Activated naive CD8-positive, alpha-beta T cell treated with anti-CD3 and anti-CD28 coated beads for 36 hours (primary cell): ENCODE results near the gene PEX11G. TPM values are rescaled to one million over a fixed set of nuclear protein-coding genes. Genes with fewer than 3 reads are reported as not detected.
A peak's percentile ranks its signal among the peaks of the same experiment; 100 is the strongest.

ENCODE experiments used
- DNase-seq: peaks from one replicate; pipeline ENCODE4 v3.0.0; 2021
- H3K27ac Mint-ChIP-seq: one replicate; pipeline ENCODE4 v1.8.0; 2022; ENCODE audit warnings: mild to moderate bottlenecking, moderate library complexity, mixed read lengths
- H3K27me3 Mint-ChIP-seq: one replicate; pipeline ENCODE4 v1.8.0; 2022; ENCODE audit warnings: mild to moderate bottlenecking, mixed read lengths
- H3K36me3 Mint-ChIP-seq: one replicate; pipeline ENCODE4 v1.8.0; 2021; ENCODE audit warnings: mild to moderate bottlenecking, mixed read lengths
- H3K4me1 Mint-ChIP-seq: one replicate; pipeline ENCODE4 v1.8.0; 2021; ENCODE audit warnings: mixed read lengths
- H3K4me3 Mint-ChIP-seq: one replicate; pipeline ENCODE4 v1.8.0; 2022; ENCODE audit warnings: mild to moderate bottlenecking, moderate library complexity, mixed read lengths
- H3K9me3 Mint-ChIP-seq: one replicate; pipeline ENCODE4 v1.8.0; 2022; ENCODE audit warnings: mixed read lengths
- total RNA-seq, 2 experiments: library from RNA; stranded (reverse); gene quantifications; one replicate each; pipeline ENCODE4 v1.2.3, GENCODE V29; 2021

PEX11G gene
- total RNA-seq, 2 experiments from 2014 or later = 0.82 to 1.5 TPM

GRCh38 chr19:7512400-7512851 is 23.6 kb upstream of the PEX11G start:
- Mint-ChIP-seq H3K27ac (no peak overlapping the region), H3K4me1 (peaks cover 8% of the 10 kb centered on the region), H3K27me3 (peaks cover 9% of the 10 kb centered on the region), H3K4me3 (no peak overlapping the region), H3K9me3 (no peaks in the 10 kb centered on the region), H3K36me3 (peaks cover 1% of the 10 kb centered on the region)
- no peak for DNase-seq

GRCh38 chr19:7509625-7510024 is 20.8 kb upstream of the PEX11G start:
- Mint-ChIP-seq H3K4me3 (no peak overlapping the region), H3K27me3 (peaks cover 31% of the 10 kb centered on the region), H3K4me1 (peaks cover 10% of the 10 kb centered on the region), H3K36me3 (no peaks in the 10 kb centered on the region), H3K27ac (no peak overlapping the region), H3K9me3 (no peaks in the 10 kb centered on the region)
- DNase-seq = no peak

- H3K9me3 Mint-ChIP-seq = no peaks in the 10 kb centered on the region
- no peak overlapping the region for H3K4me3 Mint-ChIP-seq
- H3K27me3 Mint-ChIP-seq = peaks cover 45% of the 10 kb centered on the region
- H3K36me3 Mint-ChIP-seq = no peaks in the 10 kb centered on the region
- H3K27ac Mint-ChIP-seq = no peak overlapping the region
- peaks cover 10% of the 10 kb centered on the region for H3K4me1 Mint-ChIP-seq
- peak; percentile 25 for DNase-seq
These were observed 19.0 kb upstream of the PEX11G start for GRCh38 chr19:7507884-7508283.

- peaks cover 10% of the 10 kb centered on the region for H3K4me1 Mint-ChIP-seq
- H3K27me3 Mint-ChIP-seq = peaks cover 57% of the 10 kb centered on the region
- H3K27ac Mint-ChIP-seq = no peak overlapping the region
- no peaks in the 10 kb centered on the region for H3K36me3 Mint-ChIP-seq
- no peak overlapping the region for H3K4me3 Mint-ChIP-seq
- no peaks in the 10 kb centered on the region for H3K9me3 Mint-ChIP-seq
- peak; percentile 64 for DNase-seq
These were observed 17.8 kb upstream of the PEX11G start for GRCh38 chr19:7506385-7507328.

- Mint-ChIP-seq H3K4me3 (peak overlapping the region; percentile 48), H3K27me3 (peaks cover 63% of the 10 kb centered on the region), H3K9me3 (no peaks in the 10 kb centered on the region), H3K27ac (no peak overlapping the region), H3K4me1 (peaks cover 10% of the 10 kb centered on the region), H3K36me3 (no peaks in the 10 kb centered on the region)
- DNase-seq = no peak
These were observed 17.0 kb upstream of the PEX11G start for GRCh38 chr19:7505682-7506384.

GRCh38 chr19:7505288-7505681 is 16.4 kb upstream of the PEX11G start:
- DNase-seq = no peak
- peaks cover 10% of the 10 kb centered on the region for H3K4me1 Mint-ChIP-seq
- H3K9me3 Mint-ChIP-seq = no peaks in the 10 kb centered on the region
- peaks cover 66% of the 10 kb centered on the region for H3K27me3 Mint-ChIP-seq
- H3K36me3 Mint-ChIP-seq = no peaks in the 10 kb centered on the region
- peak overlapping the region; percentile 48 for H3K4me3 Mint-ChIP-seq
- no peak overlapping the region for H3K27ac Mint-ChIP-seq

- Mint-ChIP-seq H3K4me1 (peaks cover 10% of the 10 kb centered on the region), H3K27me3 (peaks cover 72% of the 10 kb centered on the region), H3K27ac (no peak overlapping the region), H3K4me3 (no peak overlapping the region), H3K9me3 (no peaks in the 10 kb centered on the region), H3K36me3 (no peaks in the 10 kb centered on the region)
- DNase-seq = no peak
These were observed 15.8 kb upstream of the PEX11G start for GRCh38 chr19:7504684-7505083.

- Mint-ChIP-seq H3K27me3 (peaks cover 78% of the 10 kb centered on the region), H3K36me3 (no peaks in the 10 kb centered on the region), H3K27ac (no peak overlapping the region), H3K4me3 (no peak overlapping the region), H3K9me3 (no peaks in the 10 kb centered on the region), H3K4me1 (peaks cover 10% of the 10 kb centered on the region)
- no peak for DNase-seq
These were observed 13.7 kb upstream of the PEX11G start for GRCh38 chr19:7502552-7502951.

GRCh38 chr19:7500811-7501450 is 12.1 kb upstream of the PEX11G start:
- Mint-ChIP-seq H3K27me3 (peaks cover 66% of the 10 kb centered on the region), H3K9me3 (no peaks in the 10 kb centered on the region), H3K36me3 (no peaks in the 10 kb centered on the region), H3K4me3 (peak overlapping the region; percentile 70), H3K4me1 (peaks cover 8% of the 10 kb centered on the region), H3K27ac (no peak overlapping the region)
- peak; percentile 80 for DNase-seq

- no peaks in the 10 kb centered on the region for H3K9me3 Mint-ChIP-seq
These were observed 8.5 kb upstream of the PEX11G start for GRCh38 chr19:7497292-7497691.

GRCh38 chr19:7494416-7495098 is 5.7 kb upstream of the PEX11G start:
- H3K27ac Mint-ChIP-seq = no peak overlapping the region
- no peak overlapping the region for H3K4me3 Mint-ChIP-seq
- H3K36me3 Mint-ChIP-seq = no peaks in the 10 kb centered on the region
- peaks cover 4% of the 10 kb centered on the region for H3K9me3 Mint-ChIP-seq
- DNase-seq = no peak
- peaks cover 13% of the 10 kb centered on the region for H3K27me3 Mint-ChIP-seq
- H3K4me1 Mint-ChIP-seq = peaks cover 12% of the 10 kb centered on the region

More at GRCh38 chr19:7497292-7497691, 8.5 kb upstream of the PEX11G start:
- Mint-ChIP-seq H3K4me3 (no peak overlapping the region), H3K36me3 (no peaks in the 10 kb centered on the region), H3K27ac (no peak overlapping the region), H3K4me1 (peaks cover 4% of the 10 kb centered on the region), H3K27me3 (peaks cover 34% of the 10 kb centered on the region)
- DNase-seq = no peak

- H3K27me3 Mint-ChIP-seq = peaks cover 2% of the 10 kb centered on the region
- H3K4me3 Mint-ChIP-seq = no peak overlapping the region
- H3K27ac Mint-ChIP-seq = no peak overlapping the region
- no peak for DNase-seq
- H3K36me3 Mint-ChIP-seq = no peaks in the 10 kb centered on the region
- peaks cover 4% of the 10 kb centered on the region for H3K9me3 Mint-ChIP-seq
- peaks cover 17% of the 10 kb centered on the region for H3K4me1 Mint-ChIP-seq
These were observed 3.7 kb upstream of the PEX11G start for GRCh38 chr19:7492558-7492957.

GRCh38 chr19:7492142-7492541 is 3.3 kb upstream of the PEX11G start:
- H3K4me3 Mint-ChIP-seq = no peak overlapping the region
- no peaks in the 10 kb centered on the region for H3K27me3 Mint-ChIP-seq
- peak; percentile 45 for DNase-seq
- H3K4me1 Mint-ChIP-seq = peaks cover 17% of the 10 kb centered on the region
- H3K36me3 Mint-ChIP-seq = no peaks in the 10 kb centered on the region
- no peak overlapping the region for H3K27ac Mint-ChIP-seq
- peaks cover 4% of the 10 kb centered on the region for H3K9me3 Mint-ChIP-seq

- Mint-ChIP-seq H3K4me3 (peak overlapping the region; percentile 50), H3K36me3 (no peaks in the 10 kb centered on the region), H3K27me3 (no peaks in the 10 kb centered on the region), H3K27ac (no peak overlapping the region), H3K4me1 (peaks cover 17% of the 10 kb centered on the region), H3K9me3 (peaks cover 4% of the 10 kb centered on the region)
- DNase-seq = no peak
These were observed 792 bp upstream of the PEX11G start for GRCh38 chr19:7489609-7490044.
